Loucy (cell line): Measurements from ENCODE around the gene CLTB.
A peak's percentile ranks its signal among the peaks of the same experiment; 100 is the strongest.

Experiments
- H2AFZ ChIP-seq: fragments of 200-600 bp; sonication (generic); 2 replicates; pipeline ENCODE4 v1.6.0; 2016; ENCODE audit warnings: antibody characterized with exemption, mild to moderate bottlenecking, low read length, moderate library complexity
- H3F3A ChIP-seq: fragments of 200-600 bp; 2 replicates; pipeline ENCODE4 v1.6.0; 2016; ENCODE audit warnings: antibody characterized with exemption, low read depth, mild to moderate bottlenecking
- H3K27me3 ChIP-seq: fragments of 200-600 bp; sonication (generic); 2 replicates; pipeline ENCODE4 v1.6.1; 2014; ENCODE audit warnings: low read length, mild to moderate bottlenecking; ENCODE audit not compliant: insufficient read depth, poor library complexity, severe bottlenecking
- H3K36me3 ChIP-seq: fragments of 200-600 bp; sonication (generic); 2 replicates; pipeline ENCODE4 v1.6.1; 2016; ENCODE audit warnings: low read length; ENCODE audit not compliant: insufficient read depth
- H3K4me1 ChIP-seq: fragments of 200-600 bp; sonication (generic); 2 replicates; pipeline ENCODE4 v1.5.1; 2014; ENCODE audit warnings: low read length, mild to moderate bottlenecking; ENCODE audit not compliant: insufficient read depth, poor library complexity, severe bottlenecking
- H3K4me2 ChIP-seq: fragments of 200-600 bp; sonication (generic); 2 replicates; pipeline ENCODE4 v1.6.0; 2014; ENCODE audit warnings: antibody characterized with exemption, low read length, low read depth, mild to moderate bottlenecking; ENCODE audit not compliant: poor library complexity, severe bottlenecking
- H3K4me3 ChIP-seq: fragments of 200-600 bp; sonication (generic); 2 replicates; pipeline ENCODE4 v1.5.1; 2014; ENCODE audit warnings: low read length, mild to moderate bottlenecking, mixed read lengths; ENCODE audit not compliant: poor library complexity, severe bottlenecking
- H3K79me2 ChIP-seq: fragments of 200-600 bp; sonication (generic); 2 replicates; pipeline ENCODE4 v1.6.1; 2014; ENCODE audit warnings: low read length; ENCODE audit not compliant: insufficient read depth
- H3K9ac ChIP-seq: fragments of 200-600 bp; sonication (generic); 2 replicates; pipeline ENCODE4 v1.6.0; 2014; ENCODE audit warnings: mild to moderate bottlenecking, low read depth, low read length, moderate library complexity; ENCODE audit not compliant: poor library complexity, severe bottlenecking
- H3K9me2 ChIP-seq: fragments of 200-600 bp; sonication (generic); replicated peaks from 2 replicates; pipeline ENCODE4 v1.6.1; 2016; ENCODE audit warnings: low read depth, low read length, mixed read lengths
- H3K9me3 ChIP-seq: fragments of 200-600 bp; sonication (generic); 2 replicates; pipeline ENCODE4 v1.6.1; 2014; ENCODE audit warnings: mild to moderate bottlenecking, antibody characterized with exemption, low read length, low read depth; ENCODE audit not compliant: insufficient read depth
- H4K20me1 ChIP-seq: fragments of 200-600 bp; sonication (generic); 2 replicates; pipeline ENCODE4 v1.6.0; 2014; ENCODE audit warnings: antibody characterized with exemption, low read length, mild to moderate bottlenecking; ENCODE audit not compliant: insufficient read depth, poor library complexity, severe bottlenecking
- CTCF ChIP-seq: fragments of 200-600 bp; sonication (generic); conservative IDR thresholded peaks from 2 replicates; pipeline ENCODE4 v1.5.1; 2014; ENCODE audit warnings: mild to moderate bottlenecking, antibody characterized with exemption, low read length
- EZH2phosphoT487 ChIP-seq: fragments of 200-600 bp; IDR thresholded peaks from 2 replicates; pipeline ENCODE4 v1.6.1; 2018; ENCODE audit warnings: antibody characterized with exemption, mild to moderate bottlenecking, moderate library complexity, borderline replicate concordance

The CLTB gene

GRCh38 chr5:176458904-176459561, 42.7 kb upstream of the CLTB start:
- Histone ChIP-seq H3K27me3 (no peaks in the 10 kb centered on the region), H3F3A (no peaks in the 10 kb centered on the region), H3K4me2 (no peak overlapping the region), H3K9me2 (no peaks in the 10 kb centered on the region), H2AFZ (no peak overlapping the region), H3K9ac (no peak overlapping the region), H3K36me3 (no peaks in the 10 kb centered on the region), H4K20me1 (peaks cover 4% of the 10 kb centered on the region), H3K79me2 (peaks cover 37% of the 10 kb centered on the region), H3K9me3 (no peaks in the 10 kb centered on the region), H3K4me1 (no peaks in the 10 kb centered on the region), H3K4me3 (no peak overlapping the region)
- no peak for TF ChIP-seq CTCF
- no peak for TF ChIP-seq EZH2phosphoT487

GRCh38 chr5:176454724-176455394, 38.5 kb upstream of the CLTB start:
- Histone ChIP-seq H3K4me2 (no peak overlapping the region), H3K36me3 (no peaks in the 10 kb centered on the region), H3K9me2 (no peaks in the 10 kb centered on the region), H3K9me3 (no peaks in the 10 kb centered on the region), H3K79me2 (peaks cover 42% of the 10 kb centered on the region), H3K4me1 (peaks cover 8% of the 10 kb centered on the region), H3F3A (no peaks in the 10 kb centered on the region), H3K4me3 (no peak overlapping the region), H3K27me3 (no peaks in the 10 kb centered on the region), H4K20me1 (peaks cover under 1% of the 10 kb centered on the region), H3K9ac (no peak overlapping the region), H2AFZ (no peak overlapping the region)
- no peak for TF ChIP-seq CTCF
- no peak for TF ChIP-seq EZH2phosphoT487

- Histone ChIP-seq H3K9me2 (no peaks in the 10 kb centered on the region), H2AFZ (no peak overlapping the region), H3K79me2 (peaks cover 51% of the 10 kb centered on the region), H3F3A (no peaks in the 10 kb centered on the region), H4K20me1 (no peaks in the 10 kb centered on the region), H3K36me3 (no peaks in the 10 kb centered on the region), H3K4me3 (peak overlapping the region; percentile 95), H3K9me3 (no peaks in the 10 kb centered on the region), H3K4me1 (peaks cover 16% of the 10 kb centered on the region), H3K4me2 (peak overlapping the region; percentile 59), H3K27me3 (no peaks in the 10 kb centered on the region), H3K9ac (peak overlapping the region; percentile 95)
- TF ChIP-seq CTCF: no peak
- no peak for TF ChIP-seq EZH2phosphoT487
Measured at GRCh38 chr5:176450077-176450476, 33.7 kb upstream of the CLTB start.
